ENCODE data around the gene ARL8A. TPM values are rescaled to one million over a fixed set of nuclear protein-coding genes. Genes with fewer than 3 reads are reported as not detected.

The ARL8A gene
- total and polyA plus RNA-seq, 4 donors, result 8.4 to 25.7 (median 20.2) TPM

DNA sequence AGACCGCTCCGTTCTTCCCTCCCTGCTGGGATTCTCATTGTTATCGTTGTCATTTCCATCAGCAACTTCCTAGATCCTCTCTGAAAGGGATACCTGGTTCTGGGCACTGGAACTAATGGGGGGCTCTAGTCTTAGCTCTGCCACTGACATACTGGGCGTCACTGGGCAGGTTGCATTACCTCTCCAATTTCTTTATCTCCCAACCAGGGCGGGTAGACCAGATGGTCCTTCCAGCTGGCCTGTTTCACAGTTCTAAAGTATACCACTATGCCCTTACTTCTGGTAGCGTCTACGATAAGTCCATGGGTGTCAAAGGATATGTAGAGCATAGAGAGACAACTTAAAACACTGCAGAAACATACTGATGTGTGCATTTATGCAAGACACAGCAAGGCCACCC, 20.4 kb downstream of the ARL8A start (continued):
- TF ChIP-seq, protein P1, sequence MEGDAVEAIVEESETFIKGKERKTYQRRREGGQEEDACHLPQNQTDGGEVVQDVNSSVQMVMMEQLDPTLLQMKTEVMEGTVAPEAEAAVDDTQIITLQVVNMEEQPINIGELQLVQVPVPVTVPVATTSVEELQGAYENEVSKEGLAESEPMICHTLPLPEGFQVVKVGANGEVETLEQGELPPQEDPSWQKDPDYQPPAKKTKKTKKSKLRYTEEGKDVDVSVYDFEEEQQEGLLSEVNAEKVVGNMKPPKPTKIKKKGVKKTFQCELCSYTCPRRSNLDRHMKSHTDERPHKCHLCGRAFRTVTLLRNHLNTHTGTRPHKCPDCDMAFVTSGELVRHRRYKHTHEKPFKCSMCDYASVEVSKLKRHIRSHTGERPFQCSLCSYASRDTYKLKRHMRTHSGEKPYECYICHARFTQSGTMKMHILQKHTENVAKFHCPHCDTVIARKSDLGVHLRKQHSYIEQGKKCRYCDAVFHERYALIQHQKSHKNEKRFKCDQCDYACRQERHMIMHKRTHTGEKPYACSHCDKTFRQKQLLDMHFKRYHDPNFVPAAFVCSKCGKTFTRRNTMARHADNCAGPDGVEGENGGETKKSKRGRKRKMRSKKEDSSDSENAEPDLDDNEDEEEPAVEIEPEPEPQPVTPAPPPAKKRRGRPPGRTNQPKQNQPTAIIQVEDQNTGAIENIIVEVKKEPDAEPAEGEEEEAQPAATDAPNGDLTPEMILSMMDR (IDR thresholded peaks at IDR 0.05; ENCODE audit: low read depth, low read length, missing input control), result no peak

DNA sequence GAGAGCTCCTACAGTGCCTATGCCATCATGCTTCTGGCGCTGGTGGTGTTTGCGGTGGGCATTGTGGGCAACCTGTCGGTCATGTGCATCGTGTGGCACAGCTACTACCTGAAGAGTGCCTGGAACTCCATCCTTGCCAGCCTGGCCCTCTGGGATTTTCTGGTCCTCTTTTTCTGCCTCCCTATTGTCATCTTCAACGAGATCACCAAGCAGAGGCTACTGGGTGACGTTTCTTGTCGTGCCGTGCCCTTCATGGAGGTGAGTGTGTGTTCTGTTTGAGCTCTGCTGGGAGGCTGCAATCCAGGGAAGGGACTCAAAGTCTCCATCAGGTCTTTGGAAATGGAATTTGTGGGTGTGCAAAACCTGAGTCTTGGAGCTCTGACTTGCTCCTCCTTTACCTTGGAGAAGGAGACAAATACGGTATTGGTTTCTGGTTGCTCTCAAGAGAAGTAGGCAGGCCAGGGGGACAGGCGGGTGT, 21.2 kb downstream of the ARL8A start:
- H3K9me3 ChIP-seq (ENCODE audit: control insufficient read depth in 4 of 4, low read length in 3 of 4), result no peaks in the 10 kb centered on the region
- no peak overlapping the region for H3K27ac ChIP-seq (ENCODE audit: low read depth in 1 of 2, low read length in 2 of 2)
- peaks cover 0 to 5% (median 2%) of the 10 kb centered on the region in 4 donors for H3K4me1 ChIP-seq (ENCODE audit: control insufficient read depth in 4 of 4, insufficient read depth in 4 of 4, low read length in 3 of 4)
- no peak overlapping the region for H3K4me3 ChIP-seq (ENCODE audit: low read depth in 1 of 3, low read length in 3 of 3)
- DNase-seq (ENCODE audit: low spot score), result no peak
- peaks cover 0 to 2% (median 0%) of the 10 kb centered on the region in 4 donors for H3K27me3 ChIP-seq (ENCODE audit: control insufficient read depth in 4 of 4, insufficient read depth in 4 of 4, low read length in 3 of 4)
- TF ChIP-seq TAF1 (conservative IDR thresholded peaks at IDR 0.05) (no peak), FOXA1 (IDR thresholded peaks at IDR 0.05) (no peak)
- no peaks in the 10 kb centered on the region for H3K36me3 ChIP-seq (ENCODE audit: control insufficient read depth in 4 of 4, insufficient read depth in 3 of 4, low read depth in 1 of 4, low read length in 3 of 4)
- 86% methylated on average over 10 of the region's 10 CpGs for WGBS
- no peak overlapping the region for H3K9ac ChIP-seq (ENCODE audit: low read depth in 1 of 2, low read length in 2 of 2)

GRCh38 chr1:202122639-202123335, 21.8 kb downstream of the ARL8A start, which contains the start of gene GPR37L1:
TSS of gene GPR37L1 (plus strand) at chr1:202122917. CDS start at chr1:202122964, 47 bp downstream.
- DNase-seq (ENCODE audit: low spot score), result no peak
- no peak within 1 kb of the TSS for H3K27ac ChIP-seq (ENCODE audit: low read depth in 1 of 2, low read length in 2 of 2)
- H3K27me3 ChIP-seq (ENCODE audit: control insufficient read depth in 4 of 4, insufficient read depth in 4 of 4, low read length in 3 of 4), result peaks cover 0 to 2% (median 0%) of the 10 kb centered on the region in 4 donors
- H3K36me3 ChIP-seq (ENCODE audit: control insufficient read depth in 4 of 4, insufficient read depth in 3 of 4, low read depth in 1 of 4, low read length in 3 of 4), result no peaks in the 10 kb centered on the region
- TF ChIP-seq, protein P2, sequence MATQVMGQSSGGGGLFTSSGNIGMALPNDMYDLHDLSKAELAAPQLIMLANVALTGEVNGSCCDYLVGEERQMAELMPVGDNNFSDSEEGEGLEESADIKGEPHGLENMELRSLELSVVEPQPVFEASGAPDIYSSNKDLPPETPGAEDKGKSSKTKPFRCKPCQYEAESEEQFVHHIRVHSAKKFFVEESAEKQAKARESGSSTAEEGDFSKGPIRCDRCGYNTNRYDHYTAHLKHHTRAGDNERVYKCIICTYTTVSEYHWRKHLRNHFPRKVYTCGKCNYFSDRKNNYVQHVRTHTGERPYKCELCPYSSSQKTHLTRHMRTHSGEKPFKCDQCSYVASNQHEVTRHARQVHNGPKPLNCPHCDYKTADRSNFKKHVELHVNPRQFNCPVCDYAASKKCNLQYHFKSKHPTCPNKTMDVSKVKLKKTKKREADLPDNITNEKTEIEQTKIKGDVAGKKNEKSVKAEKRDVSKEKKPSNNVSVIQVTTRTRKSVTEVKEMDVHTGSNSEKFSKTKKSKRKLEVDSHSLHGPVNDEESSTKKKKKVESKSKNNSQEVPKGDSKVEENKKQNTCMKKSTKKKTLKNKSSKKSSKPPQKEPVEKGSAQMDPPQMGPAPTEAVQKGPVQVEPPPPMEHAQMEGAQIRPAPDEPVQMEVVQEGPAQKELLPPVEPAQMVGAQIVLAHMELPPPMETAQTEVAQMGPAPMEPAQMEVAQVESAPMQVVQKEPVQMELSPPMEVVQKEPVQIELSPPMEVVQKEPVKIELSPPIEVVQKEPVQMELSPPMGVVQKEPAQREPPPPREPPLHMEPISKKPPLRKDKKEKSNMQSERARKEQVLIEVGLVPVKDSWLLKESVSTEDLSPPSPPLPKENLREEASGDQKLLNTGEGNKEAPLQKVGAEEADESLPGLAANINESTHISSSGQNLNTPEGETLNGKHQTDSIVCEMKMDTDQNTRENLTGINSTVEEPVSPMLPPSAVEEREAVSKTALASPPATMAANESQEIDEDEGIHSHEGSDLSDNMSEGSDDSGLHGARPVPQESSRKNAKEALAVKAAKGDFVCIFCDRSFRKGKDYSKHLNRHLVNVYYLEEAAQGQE (IDR thresholded peaks at IDR 0.05), result no peak
- TF ChIP-seq, protein P1 (IDR thresholded peaks at IDR 0.05; ENCODE audit: low read depth, low read length, missing input control), result peak; percentile 54
- no peak for TF ChIP-seq YY1 (IDR thresholded peaks at IDR 0.05)
- no peak for TF ChIP-seq GABPA (IDR thresholded peaks at IDR 0.05 in 1 of 2, conservative IDR thresholded peaks at IDR 0.05 in 1 of 2)
- peak; percentile 71 to 81 for TF ChIP-seq RAD21 (IDR thresholded peaks at IDR 0.05)
- TF ChIP-seq, protein P3, sequence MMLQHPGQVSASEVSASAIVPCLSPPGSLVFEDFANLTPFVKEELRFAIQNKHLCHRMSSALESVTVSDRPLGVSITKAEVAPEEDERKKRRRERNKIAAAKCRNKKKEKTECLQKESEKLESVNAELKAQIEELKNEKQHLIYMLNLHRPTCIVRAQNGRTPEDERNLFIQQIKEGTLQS (IDR thresholded peaks at IDR 0.05), result no peak
- TF ChIP-seq MAX (IDR thresholded peaks at IDR 0.05), result no peak
- TF ChIP-seq FOXA1 (IDR thresholded peaks at IDR 0.05), result no peak
- no peak within 1 kb of the TSS for H3K4me3 ChIP-seq (ENCODE audit: low read depth in 1 of 3, low read length in 3 of 3)
- H3K9me3 ChIP-seq (ENCODE audit: control insufficient read depth in 4 of 4, low read length in 3 of 4), result no peaks in the 10 kb centered on the region
- peaks cover 0 to 7% (median 3%) of the 10 kb centered on the region in 4 donors for H3K4me1 ChIP-seq (ENCODE audit: control insufficient read depth in 4 of 4, insufficient read depth in 4 of 4, low read length in 3 of 4)
- no peak within 1 kb of the TSS for H3K9ac ChIP-seq (ENCODE audit: low read depth in 1 of 2, low read length in 2 of 2)
- 52% methylated on average over 19 of the region's 19 CpGs for WGBS
